K562 (cell line): ENCODE results near the gene ABCA13. TPM values are rescaled to one million over a fixed set of nuclear protein-coding genes. Genes with fewer than 3 reads are reported as not detected.

Source experiments
- BCLAF1 ChIP-seq, 2 experiments: fragments of 450-650 bp in 1 of 2; IDR thresholded peaks; 2 replicates each; pipeline ENCODE4 v1.6.1; 2011 to 2017; ENCODE audit warnings: low read depth in 2 of 2, antibody characterized with exemption in 1 of 2, borderline replicate concordance in 1 of 2, low read length in 1 of 2, mild to moderate bottlenecking in 1 of 2, mixed read lengths in 1 of 2; ENCODE audit not compliant: control insufficient read depth in 1 of 2
- CBX5 ChIP-seq: IDR thresholded peaks from 2 replicates; pipeline ENCODE4 v1.6.1; 2014; ENCODE audit warnings: low read depth, borderline replicate concordance
- CHAMP1 ChIP-seq: fragments of 450-650 bp; IDR thresholded peaks from 2 replicates; pipeline ENCODE4 v1.6.1; 2016; ENCODE audit warnings: mild to moderate bottlenecking
- NR2C2 ChIP-seq, 2 experiments: fragments of 200-800 bp in 1 of 2; sonication (Bioruptor generic) in 1 of 2; sonication (generic) in 1 of 2; formaldehyde crosslinking in 1 of 2; IDR thresholded peaks; 2 replicates each; pipeline versions ENCODE4 v1.6.1 to v1.8.0; 2016 to 2022; ENCODE audit warnings: mild to moderate bottlenecking in 1 of 2, missing compliant biosample characterization in 1 of 2, missing genetic modification characterization in 1 of 2, missing genetic modification reagents in 1 of 2
- RAD21 ChIP-seq, 2 experiments: fragments of 250-450 bp in 1 of 2; fragments of 450-650 bp in 1 of 2; sonication (Bioruptor Pico) in 1 of 2; formaldehyde crosslinking in 1 of 2; IDR thresholded peaks in 1 of 2; conservative IDR thresholded peaks in 1 of 2; 2 replicates each; pipeline versions ENCODE4 v1.4.0 to v1.8.0; 2020 to 2022; ENCODE audit warnings: mild to moderate bottlenecking in 2 of 2, moderate library complexity in 1 of 2
- SREBF1 ChIP-seq: fragments of 150-350 bp; IDR thresholded peaks from 2 replicates; pipeline ENCODE4 v1.6.1; 2014; ENCODE audit warnings: antibody characterized with exemption, low read depth, low read length, borderline replicate concordance
- TEAD4 ChIP-seq, 2 experiments: sonication (generic) in 1 of 2; formaldehyde crosslinking in 1 of 2; IDR thresholded peaks; 2 replicates each; pipeline versions ENCODE4 v1.6.1 to v1.8.0; 2012 to 2022; ENCODE audit warnings: borderline replicate concordance in 1 of 2, inconsistent platforms in 1 of 2, low read length in 1 of 2, mild to moderate bottlenecking in 1 of 2, missing genetic modification reagents in 1 of 2
- ZNF23 ChIP-seq: fragments of 250-450 bp; sonication (Bioruptor Pico); IDR thresholded peaks from 2 replicates; pipeline ENCODE4 v1.4.0; 2020; ENCODE audit warnings: mild to moderate bottlenecking
- ZNF407 ChIP-seq: fragments of 450-650 bp; IDR thresholded peaks from 2 replicates; pipeline ENCODE4 v1.6.1; 2016; ENCODE audit warnings: low read depth
- ZNF445 ChIP-seq: fragments of 250-450 bp; sonication (Bioruptor Pico); IDR thresholded peaks from 2 replicates; pipeline ENCODE4 v1.4.0; 2020; ENCODE audit warnings: low read depth, mild to moderate bottlenecking, moderate library complexity
- ZNF75A ChIP-seq: fragments of 450-650 bp; formaldehyde crosslinking; IDR thresholded peaks from 2 replicates; pipeline ENCODE4 v1.4.0; 2020; ENCODE audit warnings: mild to moderate bottlenecking
- polyA plus RNA-seq, 8 experiments: library from polyadenylated mRNA; depleted of rRNA in 4 of 8; stranded (reverse) in 5 of 8; unstranded in 3 of 8; fragments of >200 nt; fragmentation: Nextera tagmentation in 2 of 8; fragmentation: Illumina TruSeq in 1 of 8; extraction: Ambion mirVana in 2 of 8; extraction: Trizol in 1 of 8; gene quantifications; 2 replicates each; pipeline versions ENCODE4 v1.2.1 to v1.2.3, GENCODE V29; 2011 to 2014; ENCODE audit warnings: inconsistent platforms in 1 of 8, missing spikeins in 1 of 8
- total RNA-seq, 7 experiments: library from RNA; depleted of rRNA in 6 of 7; stranded (reverse); fragments of >200 nt in 6 of 7; fragmentation: Illumina TruSeq in 2 of 7; extraction: Trizol in 2 of 7; gene quantifications; 2 replicates each; pipeline versions ENCODE4 v1.2.1 to v1.2.3, GENCODE V29; 2011 to 2021; ENCODE audit warnings: low replicate concordance in 1 of 7

The ABCA13 gene
- total and polyA plus RNA-seq, 9 of the 15 experiments (the other 6 are each of a cell fraction or from before 2014, with no cell fraction given): 0.14 to 1.5 (median 0.38) TPM

- no peak for TF ChIP-seq CHAMP1
- no peak for TF ChIP-seq ZNF23 (CRISPR knock-in tag)
- TF ChIP-seq RAD21 (CRISPR knock-in tag; conservative IDR thresholded peaks at IDR 0.05 in 1 of 2, IDR thresholded peaks at IDR 0.05 in 1 of 2): peak; percentile 62 to 78
- TF ChIP-seq CBX5: no peak
- TF ChIP-seq ZNF75A: no peak
- TF ChIP-seq NR2C2 (CRISPR knock-in tag; IDR thresholded peaks at IDR 0.05): no peak
- no peak for TF ChIP-seq NR2C2 (tag; IDR thresholded peaks at IDR 0.05)
- TF ChIP-seq ZNF407: no peak
- no peak for TF ChIP-seq TEAD4 (IDR thresholded peaks at IDR 0.05; ENCODE audit: low read length)
- no peak for TF ChIP-seq TEAD4 (CRISPR knock-in tag; IDR thresholded peaks at IDR 0.05; ENCODE audit: borderline replicate concordance)
- no peak for TF ChIP-seq BCLAF1 (IDR thresholded peaks at IDR 0.05; ENCODE audit: borderline replicate concordance in 1 of 2, control insufficient read depth in 1 of 2, low read depth in 2 of 2, low read length in 1 of 2)
- TF ChIP-seq ZNF445: no peak
- TF ChIP-seq SREBF1: no peak
Observed at GRCh38 chr7:48299580-48300169, 128.4 kb downstream of the ABCA13 start (continued).
